Upper lobe of left lung (tissue), 6 donors: ENCODE measurements around the gene HLA-DRB1. TPM values are rescaled to one million over a fixed set of nuclear protein-coding genes. Genes with fewer than 3 reads are reported as not detected.

ENCODE experiments used
- ATAC-seq, 2 donors: fragments of 200-7000 bp; cut with Tn5 transposase; one replicate each; pipeline ENCODE4 v1.9.1; 2022; ENCODE audit warnings: mild to moderate bottlenecking in 2 of 2, moderate library complexity in 2 of 2; ENCODE audit not compliant: low FRiP score in 2 of 2
- DNase-seq, 2 donors: peaks; one replicate each; pipeline ENCODE4 v3.0.0-alpha.2; 2019 to 2020
- H3K27ac ChIP-seq, 4 donors: fragments of 200-600 bp; sonication (generic); one replicate each; pipeline ENCODE4 v1.5.1; 2016 to 2019
- H3K27me3 ChIP-seq, 4 donors: fragments of 200-600 bp; sonication (generic); one replicate each; pipeline ENCODE4 v1.5.1; 2017 to 2019
- H3K36me3 ChIP-seq, 4 donors: fragments of 200-600 bp; sonication (generic); one replicate each; pipeline ENCODE4 v1.5.1; 2016 to 2019
- H3K4me1 ChIP-seq, 4 donors: fragments of 200-600 bp; sonication (generic); one replicate each; pipeline ENCODE4 v1.5.1; 2018 to 2019
- H3K4me3 ChIP-seq, 4 donors: fragments of 200-600 bp; sonication (generic); one replicate each; pipeline ENCODE4 v1.5.1; 2017 to 2019; ENCODE audit warnings: mild to moderate bottlenecking in 2 of 4, moderate library complexity in 1 of 4
- H3K9me3 ChIP-seq, 4 donors: fragments of 200-600 bp; sonication (generic); one replicate each; pipeline ENCODE4 v1.5.1; 2018 to 2019
- CTCF ChIP-seq, 6 experiments: fragments of 450-650 bp in 4 of 6; fragments of 200-600 bp in 2 of 6; sonication (generic) in 2 of 6; IDR thresholded peaks; one replicate each; pipeline ENCODE4 v1.5.1; 2016 to 2019; ENCODE audit warnings: antibody characterized with exemption in 6 of 6
- POLR2A ChIP-seq, 4 donors: fragments of 450-650 bp; IDR thresholded peaks; one replicate each; pipeline ENCODE4 v1.5.1; 2016 to 2017; ENCODE audit warnings: antibody characterized with exemption in 4 of 4, mild to moderate bottlenecking in 2 of 4
- POLR2AphosphoS5 ChIP-seq, 2 donors: sonication (generic); formaldehyde crosslinking; IDR thresholded peaks; one replicate each; pipeline ENCODE4 v1.5.1; 2017; ENCODE audit warnings: antibody characterized with exemption in 2 of 2
- WGBS, 2 donors: methylation state at CpG; one replicate each; pipeline ENCODE4 v1.1.5; 2017 to 2018; 5-methylcytosine and 5-hydroxymethylcytosine counted together
- small RNA-seq, 4 donors: library from RNA; depleted of rRNA; stranded (forward); fragments of <200 nt; gene quantifications; one replicate each; pipeline ENCODE3, GENCODE V24; 2016
- total RNA-seq, 6 donors: library from RNA; depleted of rRNA in 4 of 6; stranded (reverse); fragments of >200 nt in 4 of 6; gene quantifications; one replicate each; pipeline versions ENCODE4 v1.1.0 to v1.2.1, GENCODE V29; 2016 to 2021
- donor health status: DM: no; HTN: no; CAD: no; lungs with moderate emphysema.
- donor health status: DM: no; HTN: yes; CAD: no; lungs with severe emphysema.

Gene HLA-DRB1
- total RNA-seq, 6 donors from 2014 or later, result 133 to 1,304 (median 370) TPM

DNA sequence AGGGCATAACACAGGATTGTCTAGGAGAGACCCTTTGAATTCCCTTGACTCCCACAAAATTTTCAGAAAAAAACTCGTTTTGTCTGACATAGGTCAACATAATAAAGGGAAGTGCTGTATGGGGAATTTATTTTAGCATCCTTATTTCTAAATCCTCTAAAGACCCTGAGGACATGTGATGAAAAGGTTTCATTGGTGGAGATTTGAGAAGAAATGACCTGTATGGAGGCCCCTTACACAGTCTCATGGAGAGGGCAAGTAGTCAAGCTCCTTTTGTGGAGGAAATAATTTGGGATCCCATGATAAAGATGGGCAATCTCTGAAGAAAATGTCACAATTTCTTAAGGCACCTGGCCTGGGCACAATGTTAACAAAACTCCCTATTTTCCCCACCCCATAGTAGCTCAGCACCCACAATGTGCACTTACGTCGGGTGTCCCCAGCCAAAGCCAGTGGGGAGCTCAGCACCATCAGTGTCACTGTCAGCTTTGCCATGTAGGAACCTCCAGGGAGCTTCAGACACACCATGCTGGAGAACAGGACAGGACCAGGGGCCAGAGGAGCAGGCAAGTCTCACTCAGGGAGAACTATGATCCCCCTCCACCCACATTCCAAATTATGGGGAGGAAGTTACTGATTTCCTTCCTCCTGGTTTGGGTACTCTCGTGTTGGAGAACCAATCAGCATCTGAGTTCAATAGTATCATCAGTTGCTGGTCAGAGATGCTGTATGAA is 59.8 kb downstream of the HLA-DRB1 start, which contains the start of gene HLA-DRB5:
Gene HLA-DRB5, minus strand, starts transcription at position 591 of the 734 bp plus-strand sequence. Its CDS starts 63 bp downstream, at position 528.
- ATAC-seq (peak; percentile 92 to 94), DNase-seq (peak in 1 of 2 donors; percentile 44)
- H3K4me3 ChIP-seq, result peak within 1 kb of the TSS in 1 of 4 donors; percentile 39
- H3K4me1 ChIP-seq, result peaks cover 0 to 4% (median 0%) of the 10 kb centered on the region in 4 donors
- no peaks in the 10 kb centered on the region for H3K9me3 ChIP-seq
- H3K27me3 ChIP-seq, result no peaks in the 10 kb centered on the region
- WGBS, 2 donors, result 0 to 14% methylated on average over 1 to 4 of the region's 4 CpGs
- no peaks in the 10 kb centered on the region for H3K36me3 ChIP-seq
- peak within 1 kb of the TSS in 1 of 4 donors; percentile 84 for H3K27ac ChIP-seq
- peak in 1 of 4 donors; percentile 34 for TF ChIP-seq POLR2A (IDR thresholded peaks at IDR 0.05)
- TF ChIP-seq CTCF (IDR thresholded peaks at IDR 0.05), result no peak
- peak in 1 of 2 donors; percentile 61 for TF ChIP-seq POLR2AphosphoS5 (IDR thresholded peaks at IDR 0.05)

Small RNAs within 50 kb of the gene (small RNA-seq; reads per million reads assigned to genes)
- 0 reads per million in 4 donors for gene RNU1-61P

Other genes with a start within 250 kb of the HLA-DRB1 start
- gene TSBP1, start 217.9 kb downstream of the HLA-DRB1 start, total RNA-seq, result not detected
- not detected for gene BTNL2, start 182.7 kb downstream of the HLA-DRB1 start, total RNA-seq
- 1,000 to 10,000 TPM in 3 of 6 donors, 100 to 1,000 TPM in 3; 202 to 2,231 (median 1,304) TPM for gene HLA-DRA, start 150.0 kb downstream of the HLA-DRB1 start, total RNA-seq
- gene HLA-DRB5, start 59.6 kb downstream of the HLA-DRB1 start, total RNA-seq, result 100 to 1,000 TPM in 3 of 6 donors, 10 to 100 TPM in 2, 1 to 10 TPM in 1; 7.3 to 329 (median 143) TPM
- 100 to 1,000 TPM in 4 of 6 donors, 1 to 10 TPM in 1, not detected in 1; 7.8 to 476 (median 122) TPM for gene HLA-DQA1, start 47.6 kb upstream of the HLA-DRB1 start, total RNA-seq
- gene HLA-DQB1, start 76.8 kb upstream of the HLA-DRB1 start, total RNA-seq, result 100 to 1,000 TPM in 2 of 6 donors, 10 to 100 TPM in 2, 1 to 10 TPM in 2; 1.0 to 154 (median 36.3) TPM
- 10 to 100 TPM in 2 of 6 donors, 1 to 10 TPM in 3, not detected in 1; 1.4 to 52.6 (median 4.4) TPM for gene HLA-DQA2, start 151.5 kb upstream of the HLA-DRB1 start, total RNA-seq
- gene HLA-DQB2, start 173.7 kb upstream of the HLA-DRB1 start, total RNA-seq, result 10 to 100 TPM in 3 of 6 donors, 1 to 10 TPM in 2, not detected in 1; 1.6 to 86.9 (median 16.5) TPM
- gene HLA-DOB, start 227.2 kb upstream of the HLA-DRB1 start, total RNA-seq, result 10 to 100 TPM in 1 of 6 donors, 1 to 10 TPM in 5; 1.3 to 15.2 (median 3.7) TPM
- gene TAP2, start 248.9 kb upstream of the HLA-DRB1 start, total RNA-seq, result 100 to 1,000 TPM in 2 of 6 donors, 10 to 100 TPM in 4; 17.6 to 266 (median 62.1) TPM